Stimulated activated CD4-positive, alpha-beta T cell treated with anti-CD3 and anti-CD28 coated beads, TNF-alpha, amount 100 ng/mL, for 1 hour (primary cell): ENCODE results near the gene MORN1.
"Not testable (repeated sequence)": the region's sequence is repeated elsewhere in the genome, so short reads cannot be mapped to it uniquely, and the experiment has no call there.

Experiments used
- DNase-seq, 3 donors: peaks; one replicate each; pipeline ENCODE4 v3.0.0-alpha.2; 2020; ENCODE audit warnings: low read depth in 3 of 3, low spot score in 1 of 3

The MORN1 gene

GRCh38 chr1:2341706-2342383 lies 49.5 kb downstream of the MORN1 start:
- DNase-seq: no peak

GRCh38 chr1:2340918-2341254 lies 50.5 kb downstream of the MORN1 start:
- DNase-seq: no peak

GRCh38 chr1:2340086-2340917 lies 51.1 kb downstream of the MORN1 start:
- no peak for DNase-seq

- no peak for DNase-seq
Observed at GRCh38 chr1:2339206-2340085, 51.9 kb downstream of the MORN1 start.

GRCh38 chr1:2337501-2337900 lies 53.9 kb downstream of the MORN1 start:
- DNase-seq: no peak

GRCh38 chr1:2337081-2337480 lies 54.3 kb downstream of the MORN1 start:
- DNase-seq: no peak

- no peak for DNase-seq
Observed at GRCh38 chr1:2336499-2336898, 54.9 kb downstream of the MORN1 start.

GRCh38 chr1:2335721-2336455 lies 55.5 kb downstream of the MORN1 start:
- DNase-seq: no peak

- DNase-seq: no peak
Observed at GRCh38 chr1:2334883-2335534, 56.3 kb downstream of the MORN1 start.

GRCh38 chr1:2334366-2334765 lies 57.0 kb downstream of the MORN1 start:
- no peak for DNase-seq

GRCh38 chr1:2331580-2331979 lies 59.8 kb downstream of the MORN1 start:
- not testable (repeated sequence) for DNase-seq

- no peak for DNase-seq
Observed at GRCh38 chr1:2331200-2331544, 60.2 kb downstream of the MORN1 start.

GRCh38 chr1:2330519-2331199 lies 60.7 kb downstream of the MORN1 start:
- DNase-seq: no peak

GRCh38 chr1:2330035-2330434 lies 61.3 kb downstream of the MORN1 start:
- no peak for DNase-seq

GRCh38 chr1:2328676-2329455 lies 62.5 kb downstream of the MORN1 start:
- DNase-seq: no peak

GRCh38 chr1:2327841-2328240 lies 63.5 kb downstream of the MORN1 start:
- DNase-seq: no peak

- not testable (repeated sequence) for DNase-seq
Observed at GRCh38 chr1:2327162-2327561, 64.2 kb downstream of the MORN1 start.

GRCh38 chr1:2326524-2326923 lies 64.8 kb downstream of the MORN1 start:
- DNase-seq: no peak
